Sigmoid colon (tissue), 7 donors: Measurements from ENCODE around the gene EN2. TPM values are rescaled to one million over a fixed set of nuclear protein-coding genes. Genes with fewer than 3 reads are reported as not detected.

ENCODE experiments used
- DNase-seq: peaks from one replicate; pipeline ENCODE4 v3.0.0-alpha.2; 2019
- H3K27ac ChIP-seq, 4 donors: fragments of 200-600 bp; sonication (generic); one replicate each; pipeline ENCODE4 v1.5.1; 2016 to 2019; ENCODE audit warnings: mild to moderate bottlenecking in 1 of 4
- H3K27me3 ChIP-seq, 3 donors: fragments of 200-600 bp; sonication (generic); one replicate each; pipeline ENCODE4 v1.5.1; 2019; ENCODE audit warnings: mild to moderate bottlenecking in 1 of 3
- H3K36me3 ChIP-seq, 4 donors: fragments of 200-600 bp; sonication (generic); one replicate each; pipeline ENCODE4 v1.5.1; 2016 to 2019
- H3K4me1 ChIP-seq, 4 donors: fragments of 200-600 bp; sonication (generic); one replicate each; pipeline ENCODE4 v1.5.1; 2017 to 2019
- H3K4me3 ChIP-seq, 4 donors: fragments of 200-600 bp; sonication (generic); one replicate each; pipeline ENCODE4 v1.5.1; 2017 to 2019; ENCODE audit warnings: mild to moderate bottlenecking in 2 of 4, moderate library complexity in 1 of 4
- H3K9me3 ChIP-seq, 4 donors: fragments of 200-600 bp in 3 of 4; sonication (generic) in 3 of 4; one replicate each; pipeline versions ENCODE4 v1.5.1 to v1.6.1; 2013 to 2019
- EP300 ChIP-seq, 4 donors: sonication (generic); formaldehyde crosslinking; IDR thresholded peaks; one replicate each; pipeline ENCODE4 v1.6.1; 2017; ENCODE audit warnings: antibody characterized with exemption in 4 of 4
- POLR2A ChIP-seq, 2 donors: fragments of 450-650 bp; IDR thresholded peaks; one replicate each; pipeline ENCODE4 v1.6.1; 2016; ENCODE audit warnings: antibody characterized with exemption in 2 of 2, mild to moderate bottlenecking in 2 of 2, moderate library complexity in 2 of 2
- POLR2AphosphoS5 ChIP-seq, 4 donors: sonication (generic); formaldehyde crosslinking; IDR thresholded peaks; one replicate each; pipeline ENCODE4 v1.6.1; 2017; ENCODE audit warnings: antibody characterized with exemption in 4 of 4
- WGBS, 2 donors: extraction: QIAGEN DNeasy Blood & Tissue Kit; methylation state at CpG; one replicate each; pipeline ENCODE4 v1.1.7; 2013; 5-methylcytosine and 5-hydroxymethylcytosine counted together
- intact Hi-C: fragments of 100-400 bp; cut with DNase I; formaldehyde crosslinking; loops from one replicate; pipeline ENCODE4 v1.15.1; 2023
- polyA plus RNA-seq, 3 donors: library from polyadenylated mRNA; stranded (reverse); fragments of 200-250 nt; gene quantifications; one replicate each; pipeline ENCODE4 v1.2.3, GENCODE V29; 2013
- total RNA-seq, 4 donors: library from RNA; depleted of rRNA; stranded (reverse); fragments of >200 nt; gene quantifications; one replicate each; pipeline ENCODE4 v1.1.0, GENCODE V29; 2016
- TF ChIP-seq, protein P1 (sequence below), 4 experiments: fragments of 450-650 bp in 3 of 4; fragments of 200-600 bp in 1 of 4; IDR thresholded peaks; one replicate each; pipeline ENCODE4 v1.5.1; 2016 to 2019; ENCODE audit warnings: antibody characterized with exemption in 4 of 4, mild to moderate bottlenecking in 3 of 4, moderate library complexity in 2 of 4
- donor health status: healthy with polysubstance abuse.
- donor health status: Bipolar disorder and iron deficiency.
- donor health status: healthy.

The EN2 gene
- total and polyA plus RNA-seq, 7 donors = 0.14 to 0.16 TPM; not detected in 5

DNA sequence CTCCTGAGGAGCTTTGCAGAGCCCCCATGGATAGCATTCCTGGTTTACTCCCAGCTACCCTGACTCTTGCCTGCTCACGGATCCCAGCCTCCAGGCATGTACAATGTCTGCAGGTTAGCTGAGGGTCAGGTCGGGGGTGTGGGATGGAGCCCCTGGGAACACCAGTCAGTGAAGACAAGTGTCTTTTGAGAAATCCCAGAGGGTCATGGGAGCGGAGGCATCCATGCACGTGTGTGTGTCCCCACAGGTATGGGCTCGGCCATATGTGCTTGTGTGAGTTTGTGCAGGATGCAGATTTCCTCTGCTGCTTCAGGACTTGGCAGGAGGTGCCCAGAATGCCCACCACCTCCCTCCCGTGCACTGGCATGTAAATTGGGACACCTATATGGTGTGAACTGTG is 28.3 kb upstream of the EN2 start:
- H3K27ac ChIP-seq = no peak overlapping the region
- WGBS, 2 donors = 67 to 78% methylated on average over 6 of the region's 6 CpGs
- DNase-seq = no peak
- no peaks in the 10 kb centered on the region for H3K36me3 ChIP-seq
- H3K4me1 ChIP-seq = no peaks in the 10 kb centered on the region
- H3K4me3 ChIP-seq = no peak overlapping the region
- H3K9me3 ChIP-seq = peaks cover 0 to 3% (median 0%) of the 10 kb centered on the region in 4 donors
- TF ChIP-seq, protein P1, sequence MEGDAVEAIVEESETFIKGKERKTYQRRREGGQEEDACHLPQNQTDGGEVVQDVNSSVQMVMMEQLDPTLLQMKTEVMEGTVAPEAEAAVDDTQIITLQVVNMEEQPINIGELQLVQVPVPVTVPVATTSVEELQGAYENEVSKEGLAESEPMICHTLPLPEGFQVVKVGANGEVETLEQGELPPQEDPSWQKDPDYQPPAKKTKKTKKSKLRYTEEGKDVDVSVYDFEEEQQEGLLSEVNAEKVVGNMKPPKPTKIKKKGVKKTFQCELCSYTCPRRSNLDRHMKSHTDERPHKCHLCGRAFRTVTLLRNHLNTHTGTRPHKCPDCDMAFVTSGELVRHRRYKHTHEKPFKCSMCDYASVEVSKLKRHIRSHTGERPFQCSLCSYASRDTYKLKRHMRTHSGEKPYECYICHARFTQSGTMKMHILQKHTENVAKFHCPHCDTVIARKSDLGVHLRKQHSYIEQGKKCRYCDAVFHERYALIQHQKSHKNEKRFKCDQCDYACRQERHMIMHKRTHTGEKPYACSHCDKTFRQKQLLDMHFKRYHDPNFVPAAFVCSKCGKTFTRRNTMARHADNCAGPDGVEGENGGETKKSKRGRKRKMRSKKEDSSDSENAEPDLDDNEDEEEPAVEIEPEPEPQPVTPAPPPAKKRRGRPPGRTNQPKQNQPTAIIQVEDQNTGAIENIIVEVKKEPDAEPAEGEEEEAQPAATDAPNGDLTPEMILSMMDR (IDR thresholded peaks at IDR 0.05) = no peak
- TF ChIP-seq EP300 (IDR thresholded peaks at IDR 0.05) (no peak), POLR2A (IDR thresholded peaks at IDR 0.05) (no peak), POLR2AphosphoS5 (IDR thresholded peaks at IDR 0.05) (no peak)
- intact Hi-C loops = no loop called here
- peaks cover 0 to 42% (median 12%) of the 10 kb centered on the region in 3 donors for H3K27me3 ChIP-seq

DNA sequence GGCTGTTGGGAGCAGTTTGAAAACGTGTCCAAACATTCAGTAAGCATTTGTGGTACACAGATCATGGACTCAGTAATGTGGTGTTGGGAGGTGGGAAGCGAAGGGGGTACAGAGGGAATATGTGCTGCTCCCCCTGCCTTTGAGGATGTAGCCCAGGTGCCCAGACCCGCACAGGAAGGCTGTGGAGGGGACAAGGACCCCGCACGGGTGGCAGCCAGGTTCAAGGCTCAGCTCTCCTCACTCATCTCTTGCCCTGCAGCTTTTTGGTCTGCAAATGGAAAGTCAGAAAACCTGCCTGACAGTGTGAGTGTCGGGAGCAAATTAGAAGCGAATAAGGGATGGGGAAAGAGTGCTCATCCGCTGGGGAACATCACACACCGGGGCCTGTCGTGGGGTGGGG is 27.3 kb upstream of the EN2 start:
- TF ChIP-seq POLR2AphosphoS5 (IDR thresholded peaks at IDR 0.05) = no peak
- TF ChIP-seq, protein P1 (IDR thresholded peaks at IDR 0.05) = no peak
- WGBS, 2 donors = 70 to 73% methylated on average over 10 of the region's 10 CpGs
- no peak for DNase-seq
- peaks cover 0 to 43% (median 12%) of the 10 kb centered on the region in 3 donors for H3K27me3 ChIP-seq
- no peak overlapping the region for H3K4me3 ChIP-seq
- no peak overlapping the region for H3K27ac ChIP-seq
- no peaks in the 10 kb centered on the region for H3K4me1 ChIP-seq
- intact Hi-C loops = no loop called here
- H3K9me3 ChIP-seq = peaks cover 0 to 3% (median 0%) of the 10 kb centered on the region in 4 donors
- no peaks in the 10 kb centered on the region for H3K36me3 ChIP-seq

DNA sequence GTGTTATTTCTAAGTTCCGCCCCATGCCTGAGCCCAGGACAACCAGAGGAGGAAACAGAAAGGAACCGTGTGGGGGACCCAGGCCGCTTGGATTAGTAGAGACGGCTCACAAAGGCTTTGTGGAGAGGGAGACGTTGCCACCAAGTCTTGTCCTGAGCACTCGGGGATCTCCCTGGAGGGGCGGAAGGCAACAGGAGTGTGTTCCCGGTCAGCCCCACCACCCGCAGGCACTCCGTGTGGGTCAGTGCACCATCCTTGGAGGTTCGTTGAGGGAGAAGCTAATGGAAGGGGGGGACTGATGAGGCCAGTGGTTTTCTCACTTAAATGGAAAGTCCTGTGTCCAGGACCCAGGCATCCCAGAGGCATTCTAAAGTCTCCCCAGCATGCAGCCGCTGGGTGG is 26.7 kb upstream of the EN2 start:
- Histone ChIP-seq H3K9me3 (peaks cover 0 to 3% (median 0%) of the 10 kb centered on the region in 4 donors), H3K4me3 (no peak overlapping the region), H3K36me3 (no peaks in the 10 kb centered on the region), H3K27me3 (peaks cover 0 to 49% (median 12%) of the 10 kb centered on the region in 3 donors), H3K27ac (no peak overlapping the region), H3K4me1 (no peaks in the 10 kb centered on the region)
- intact Hi-C loops = no loop called here
- TF ChIP-seq POLR2AphosphoS5 (IDR thresholded peaks at IDR 0.05) = no peak
- TF ChIP-seq, protein P1 (IDR thresholded peaks at IDR 0.05) = no peak
- TF ChIP-seq POLR2A (IDR thresholded peaks at IDR 0.05) = no peak
- no peak for TF ChIP-seq EP300 (IDR thresholded peaks at IDR 0.05)
- 80 to 85% methylated on average over 12 of the region's 12 CpGs for WGBS, 2 donors
- no peak for DNase-seq

DNA sequence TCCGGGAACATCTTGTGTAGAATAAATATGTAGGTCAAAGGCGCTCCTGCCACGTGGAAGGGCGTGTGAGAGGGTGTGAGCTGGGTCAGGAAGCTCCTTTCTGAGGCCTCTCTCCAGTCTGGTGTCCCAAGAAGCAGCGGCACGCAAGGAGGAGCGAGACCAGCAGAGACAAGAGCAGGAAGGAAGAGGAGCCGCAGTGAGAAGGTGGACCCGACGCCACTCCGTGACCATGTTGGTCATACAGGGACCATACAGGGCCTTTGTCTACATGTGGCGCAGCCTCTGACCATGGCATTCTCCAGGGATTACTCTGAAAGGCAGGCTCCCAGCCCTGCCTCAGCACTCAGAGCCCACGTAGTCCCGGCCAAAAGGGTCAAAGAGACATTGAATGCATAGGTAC is 26.2 kb upstream of the EN2 start:
- WGBS, 2 donors = 77 to 83% methylated on average over 14 of the region's 14 CpGs
- intact Hi-C loops = no loop called here
- no peaks in the 10 kb centered on the region for H3K4me1 ChIP-seq
- no peak for DNase-seq
- peaks cover 0 to 54% (median 12%) of the 10 kb centered on the region in 3 donors for H3K27me3 ChIP-seq
- H3K4me3 ChIP-seq = no peak overlapping the region
- H3K9me3 ChIP-seq = peaks cover 0 to 3% (median 0%) of the 10 kb centered on the region in 4 donors
- no peaks in the 10 kb centered on the region for H3K36me3 ChIP-seq
- H3K27ac ChIP-seq = no peak overlapping the region
- TF ChIP-seq POLR2A (IDR thresholded peaks at IDR 0.05) (no peak), EP300 (IDR thresholded peaks at IDR 0.05) (no peak), POLR2AphosphoS5 (IDR thresholded peaks at IDR 0.05) (no peak)
- TF ChIP-seq, protein P1 (IDR thresholded peaks at IDR 0.05) = no peak

DNA sequence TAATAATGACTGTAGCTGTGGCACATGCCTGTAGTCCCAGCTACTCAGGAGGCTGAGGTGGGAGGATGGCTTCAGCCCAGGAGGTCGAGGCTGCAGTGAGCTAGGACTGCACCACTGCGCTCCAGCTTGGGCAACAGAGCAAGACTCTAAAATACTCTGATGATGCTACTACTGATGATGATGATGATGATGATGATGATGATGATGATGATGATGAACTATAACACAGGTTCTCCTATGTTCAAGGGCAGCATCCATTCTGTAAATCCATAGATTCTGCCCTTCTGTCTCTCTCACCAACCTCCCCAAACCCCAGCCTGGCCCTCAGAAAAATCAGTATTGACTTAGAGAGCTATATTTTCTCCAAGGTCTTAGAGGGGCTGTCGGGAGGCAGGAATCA is 22.8 kb upstream of the EN2 start:
- 64 to 75% methylated on average over 3 of the region's 3 CpGs for WGBS, 2 donors
- Histone ChIP-seq H3K4me3 (no peak overlapping the region), H3K9me3 (no peaks in the 10 kb centered on the region), H3K27me3 (peaks cover 0 to 58% (median 7%) of the 10 kb centered on the region in 3 donors), H3K27ac (no peak overlapping the region), H3K4me1 (no peaks in the 10 kb centered on the region), H3K36me3 (no peaks in the 10 kb centered on the region)
- DNase-seq = no peak
- TF ChIP-seq POLR2AphosphoS5 (IDR thresholded peaks at IDR 0.05) = no peak
- TF ChIP-seq POLR2A (IDR thresholded peaks at IDR 0.05) = no peak
- intact Hi-C loops = no loop called here
